ENCODE measurements around the gene GLIS2. TPM values are rescaled to one million over a fixed set of nuclear protein-coding genes. Genes with fewer than 3 reads are reported as not detected.
A peak's percentile ranks its signal among the peaks of the same experiment; 100 is the strongest.

GLIS2 gene
- total RNA-seq, 1 experiment from 2014 or later: 23.0 TPM

DNA sequence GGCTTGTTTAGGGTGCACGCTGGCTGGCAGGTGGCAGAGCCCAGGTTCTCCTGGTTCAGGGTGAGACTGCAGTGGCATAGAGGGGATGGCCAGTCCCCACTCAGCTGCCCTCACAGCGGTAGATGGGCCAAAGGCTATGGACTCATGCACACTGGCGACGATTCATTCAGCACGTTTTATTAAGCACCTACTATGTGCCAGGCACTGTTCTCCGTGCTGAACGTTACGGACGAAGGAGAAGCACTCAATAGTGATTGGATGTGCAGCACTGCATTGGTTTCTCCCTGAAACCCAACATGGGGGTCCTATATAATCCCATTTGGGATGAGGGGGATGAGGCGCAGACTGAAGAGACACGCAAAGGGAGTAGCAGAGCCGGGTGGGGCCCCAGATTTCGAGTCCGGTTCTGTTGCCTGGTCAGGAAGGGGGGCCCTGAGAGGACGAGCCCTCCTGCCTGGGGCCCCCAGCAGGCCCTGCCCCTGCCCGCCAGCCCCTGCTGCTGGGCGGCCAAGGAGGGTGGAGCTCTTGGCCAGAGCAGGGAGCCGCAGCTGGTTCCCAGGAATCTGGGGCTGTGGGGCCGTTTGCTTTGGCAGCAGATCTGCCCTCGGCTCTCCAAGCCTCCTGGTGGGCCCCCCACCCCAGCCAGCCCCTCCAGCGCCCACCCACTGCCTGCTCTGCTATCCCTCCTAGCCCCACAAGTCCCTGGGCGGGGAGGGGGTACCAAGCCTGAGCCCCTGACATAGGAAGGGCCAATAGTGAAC is 8.8 kb downstream of the GLIS2 start:
- no peak overlapping the region for H3K4me3 Mint-ChIP-seq
- ChIA-PET CTCF (interaction anchor here (0.7 to 9.3 kb wide), 19 partner anchors 10 to 300 kb away, joined by 3 to 122 read pairs (median 6); partner anchors contain the start of genes GLIS2, MGRN1 and PAM16), POLR2A (interaction anchor here (0.6 to 1.4 kb wide), 8 partner anchors 9 to 80 kb away, joined by 3 to 10 read pairs (median 4); partner anchors contain the start of gene GLIS2)
- ATAC-seq: no peak
- TF ChIP-seq, protein P1, sequence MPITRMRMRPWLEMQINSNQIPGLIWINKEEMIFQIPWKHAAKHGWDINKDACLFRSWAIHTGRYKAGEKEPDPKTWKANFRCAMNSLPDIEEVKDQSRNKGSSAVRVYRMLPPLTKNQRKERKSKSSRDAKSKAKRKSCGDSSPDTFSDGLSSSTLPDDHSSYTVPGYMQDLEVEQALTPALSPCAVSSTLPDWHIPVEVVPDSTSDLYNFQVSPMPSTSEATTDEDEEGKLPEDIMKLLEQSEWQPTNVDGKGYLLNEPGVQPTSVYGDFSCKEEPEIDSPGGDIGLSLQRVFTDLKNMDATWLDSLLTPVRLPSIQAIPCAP (CRISPR knock-in tag; IDR thresholded peaks at IDR 0.05): no peak
- TF ChIP-seq ZNF121 (CRISPR knock-in tag; IDR thresholded peaks at IDR 0.05) (no peak), NFATC4 (CRISPR knock-in tag; IDR thresholded peaks at IDR 0.05) (no peak), ZNF671 (CRISPR knock-in tag; IDR thresholded peaks at IDR 0.05) (no peak), TP53 (CRISPR knock-in tag; IDR thresholded peaks at IDR 0.05) (no peak), ESRRA (CRISPR knock-in tag; IDR thresholded peaks at IDR 0.05; ENCODE audit: borderline replicate concordance) (no peak), ZNF423 (CRISPR knock-in tag; IDR thresholded peaks at IDR 0.05) (no peak), ZNF263 (CRISPR knock-in tag; IDR thresholded peaks at IDR 0.05; ENCODE audit: low read depth) (no peak), GABPB1 (CRISPR knock-in tag; IDR thresholded peaks at IDR 0.05) (no peak), TCF7 (CRISPR knock-in tag; IDR thresholded peaks at IDR 0.05; ENCODE audit: low read depth) (no peak)
- TF ChIP-seq, protein P2, sequence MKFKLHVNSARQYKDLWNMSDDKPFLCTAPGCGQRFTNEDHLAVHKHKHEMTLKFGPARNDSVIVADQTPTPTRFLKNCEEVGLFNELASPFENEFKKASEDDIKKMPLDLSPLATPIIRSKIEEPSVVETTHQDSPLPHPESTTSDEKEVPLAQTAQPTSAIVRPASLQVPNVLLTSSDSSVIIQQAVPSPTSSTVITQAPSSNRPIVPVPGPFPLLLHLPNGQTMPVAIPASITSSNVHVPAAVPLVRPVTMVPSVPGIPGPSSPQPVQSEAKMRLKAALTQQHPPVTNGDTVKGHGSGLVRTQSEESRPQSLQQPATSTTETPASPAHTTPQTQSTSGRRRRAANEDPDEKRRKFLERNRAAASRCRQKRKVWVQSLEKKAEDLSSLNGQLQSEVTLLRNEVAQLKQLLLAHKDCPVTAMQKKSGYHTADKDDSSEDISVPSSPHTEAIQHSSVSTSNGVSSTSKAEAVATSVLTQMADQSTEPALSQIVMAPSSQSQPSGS (CRISPR knock-in tag; IDR thresholded peaks at IDR 0.05; ENCODE audit: borderline replicate concordance, low read depth): no peak
- TF ChIP-seq, protein P3, sequence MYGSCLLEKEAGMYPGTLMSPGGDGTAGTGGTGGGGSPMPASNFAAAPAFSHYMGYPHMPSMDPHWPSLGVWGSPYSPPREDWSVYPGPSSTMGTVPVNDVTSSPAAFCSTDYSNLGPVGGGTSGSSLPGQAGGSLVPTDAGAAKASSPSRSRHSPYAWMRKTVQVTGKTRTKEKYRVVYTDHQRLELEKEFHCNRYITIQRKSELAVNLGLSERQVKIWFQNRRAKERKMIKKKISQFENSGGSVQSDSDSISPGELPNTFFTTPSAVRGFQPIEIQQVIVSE (CRISPR knock-in tag; IDR thresholded peaks at IDR 0.05; ENCODE audit: borderline replicate concordance): no peak
- TF ChIP-seq, protein P4, sequence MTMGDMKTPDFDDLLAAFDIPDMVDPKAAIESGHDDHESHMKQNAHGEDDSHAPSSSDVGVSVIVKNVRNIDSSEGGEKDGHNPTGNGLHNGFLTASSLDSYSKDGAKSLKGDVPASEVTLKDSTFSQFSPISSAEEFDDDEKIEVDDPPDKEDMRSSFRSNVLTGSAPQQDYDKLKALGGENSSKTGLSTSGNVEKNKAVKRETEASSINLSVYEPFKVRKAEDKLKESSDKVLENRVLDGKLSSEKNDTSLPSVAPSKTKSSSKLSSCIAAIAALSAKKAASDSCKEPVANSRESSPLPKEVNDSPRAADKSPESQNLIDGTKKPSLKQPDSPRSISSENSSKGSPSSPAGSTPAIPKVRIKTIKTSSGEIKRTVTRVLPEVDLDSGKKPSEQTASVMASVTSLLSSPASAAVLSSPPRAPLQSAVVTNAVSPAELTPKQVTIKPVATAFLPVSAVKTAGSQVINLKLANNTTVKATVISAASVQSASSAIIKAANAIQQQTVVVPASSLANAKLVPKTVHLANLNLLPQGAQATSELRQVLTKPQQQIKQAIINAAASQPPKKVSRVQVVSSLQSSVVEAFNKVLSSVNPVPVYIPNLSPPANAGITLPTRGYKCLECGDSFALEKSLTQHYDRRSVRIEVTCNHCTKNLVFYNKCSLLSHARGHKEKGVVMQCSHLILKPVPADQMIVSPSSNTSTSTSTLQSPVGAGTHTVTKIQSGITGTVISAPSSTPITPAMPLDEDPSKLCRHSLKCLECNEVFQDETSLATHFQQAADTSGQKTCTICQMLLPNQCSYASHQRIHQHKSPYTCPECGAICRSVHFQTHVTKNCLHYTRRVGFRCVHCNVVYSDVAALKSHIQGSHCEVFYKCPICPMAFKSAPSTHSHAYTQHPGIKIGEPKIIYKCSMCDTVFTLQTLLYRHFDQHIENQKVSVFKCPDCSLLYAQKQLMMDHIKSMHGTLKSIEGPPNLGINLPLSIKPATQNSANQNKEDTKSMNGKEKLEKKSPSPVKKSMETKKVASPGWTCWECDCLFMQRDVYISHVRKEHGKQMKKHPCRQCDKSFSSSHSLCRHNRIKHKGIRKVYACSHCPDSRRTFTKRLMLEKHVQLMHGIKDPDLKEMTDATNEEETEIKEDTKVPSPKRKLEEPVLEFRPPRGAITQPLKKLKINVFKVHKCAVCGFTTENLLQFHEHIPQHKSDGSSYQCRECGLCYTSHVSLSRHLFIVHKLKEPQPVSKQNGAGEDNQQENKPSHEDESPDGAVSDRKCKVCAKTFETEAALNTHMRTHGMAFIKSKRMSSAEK (CRISPR knock-in tag; IDR thresholded peaks at IDR 0.05; ENCODE audit: borderline replicate concordance): no peak
- TF ChIP-seq, protein P5, sequence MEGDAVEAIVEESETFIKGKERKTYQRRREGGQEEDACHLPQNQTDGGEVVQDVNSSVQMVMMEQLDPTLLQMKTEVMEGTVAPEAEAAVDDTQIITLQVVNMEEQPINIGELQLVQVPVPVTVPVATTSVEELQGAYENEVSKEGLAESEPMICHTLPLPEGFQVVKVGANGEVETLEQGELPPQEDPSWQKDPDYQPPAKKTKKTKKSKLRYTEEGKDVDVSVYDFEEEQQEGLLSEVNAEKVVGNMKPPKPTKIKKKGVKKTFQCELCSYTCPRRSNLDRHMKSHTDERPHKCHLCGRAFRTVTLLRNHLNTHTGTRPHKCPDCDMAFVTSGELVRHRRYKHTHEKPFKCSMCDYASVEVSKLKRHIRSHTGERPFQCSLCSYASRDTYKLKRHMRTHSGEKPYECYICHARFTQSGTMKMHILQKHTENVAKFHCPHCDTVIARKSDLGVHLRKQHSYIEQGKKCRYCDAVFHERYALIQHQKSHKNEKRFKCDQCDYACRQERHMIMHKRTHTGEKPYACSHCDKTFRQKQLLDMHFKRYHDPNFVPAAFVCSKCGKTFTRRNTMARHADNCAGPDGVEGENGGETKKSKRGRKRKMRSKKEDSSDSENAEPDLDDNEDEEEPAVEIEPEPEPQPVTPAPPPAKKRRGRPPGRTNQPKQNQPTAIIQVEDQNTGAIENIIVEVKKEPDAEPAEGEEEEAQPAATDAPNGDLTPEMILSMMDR (IDR thresholded peaks at IDR 0.05): no peak
- TF ChIP-seq, protein P6, sequence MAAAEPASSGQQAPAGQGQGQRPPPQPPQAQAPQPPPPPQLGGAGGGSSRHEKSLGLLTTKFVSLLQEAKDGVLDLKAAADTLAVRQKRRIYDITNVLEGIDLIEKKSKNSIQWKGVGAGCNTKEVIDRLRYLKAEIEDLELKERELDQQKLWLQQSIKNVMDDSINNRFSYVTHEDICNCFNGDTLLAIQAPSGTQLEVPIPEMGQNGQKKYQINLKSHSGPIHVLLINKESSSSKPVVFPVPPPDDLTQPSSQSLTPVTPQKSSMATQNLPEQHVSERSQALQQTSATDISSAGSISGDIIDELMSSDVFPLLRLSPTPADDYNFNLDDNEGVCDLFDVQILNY (CRISPR knock-in tag; IDR thresholded peaks at IDR 0.05): no peak
- DNase-seq (ENCODE audit: low spot score): no peak
- peak overlapping the region; percentile 93 for H3K27ac Mint-ChIP-seq
- no peaks in the 10 kb centered on the region for H3K36me3 Mint-ChIP-seq
- H3K27me3 Mint-ChIP-seq (ENCODE audit: low read depth): no peaks in the 10 kb centered on the region
- H3K9me3 Mint-ChIP-seq: no peaks in the 10 kb centered on the region
- peaks cover 28% of the 10 kb centered on the region for H3K4me1 Mint-ChIP-seq
